Parathyroid adenoma (tissue), 2 donors: ENCODE results near the gene ZNF527.
"Not testable (repeated sequence)": the region's sequence is repeated elsewhere in the genome, so short reads cannot be mapped to it uniquely, and the experiment has no call there.

ENCODE experiments used
- H2AFZ ChIP-seq: fragments of 300-600 bp; sonication (generic); one replicate; pipeline ENCODE4 v1.7.0; 2017; ENCODE audit warnings: antibody characterized with exemption, mild to moderate bottlenecking
- H3K27ac ChIP-seq: fragments of 300-600 bp; sonication (generic); one replicate; pipeline ENCODE4 v1.7.0; 2017
- H3K27me3 ChIP-seq: fragments of 300-600 bp; sonication (generic); one replicate; pipeline ENCODE4 v1.7.0; 2017; ENCODE audit warnings: low read length; ENCODE audit not compliant: control insufficient read depth, insufficient read depth
- H3K36me3 ChIP-seq: fragments of 300-600 bp; sonication (generic); one replicate; pipeline ENCODE4 v1.7.0; 2017; ENCODE audit warnings: low read length; ENCODE audit not compliant: control insufficient read depth, insufficient read depth
- H3K4me1 ChIP-seq: fragments of 300-600 bp; sonication (generic); one replicate; pipeline ENCODE4 v1.7.0; 2017; ENCODE audit warnings: control low read depth
- H3K4me2 ChIP-seq: fragments of 300-600 bp; sonication (generic); one replicate; pipeline ENCODE4 v1.7.0; 2017; ENCODE audit warnings: low read length
- H3K4me3 ChIP-seq: fragments of 300-600 bp; sonication (generic); one replicate; pipeline ENCODE4 v1.7.0; 2017; ENCODE audit warnings: low read depth, low read length
- H3K79me2 ChIP-seq: fragments of 300-600 bp; sonication (generic); one replicate; pipeline ENCODE4 v1.7.0; 2017; ENCODE audit warnings: control low read depth
- H3K9ac ChIP-seq: fragments of 300-600 bp; sonication (generic); one replicate; pipeline ENCODE4 v1.7.0; 2017; ENCODE audit warnings: mild to moderate bottlenecking
- H3K9me3 ChIP-seq: fragments of 300-600 bp; sonication (generic); one replicate; pipeline ENCODE4 v1.7.0; 2017; ENCODE audit warnings: low read length; ENCODE audit not compliant: control insufficient read depth
- TF ChIP-seq, protein P1 (sequence below): fragments of 300-600 bp; sonication (generic); IDR thresholded peaks from one replicate; pipeline ENCODE4 v1.7.0; 2017; ENCODE audit warnings: antibody characterized with exemption, mild to moderate bottlenecking
- donor health status: primary hyperparathyroidism.

Gene ZNF527

DNA sequence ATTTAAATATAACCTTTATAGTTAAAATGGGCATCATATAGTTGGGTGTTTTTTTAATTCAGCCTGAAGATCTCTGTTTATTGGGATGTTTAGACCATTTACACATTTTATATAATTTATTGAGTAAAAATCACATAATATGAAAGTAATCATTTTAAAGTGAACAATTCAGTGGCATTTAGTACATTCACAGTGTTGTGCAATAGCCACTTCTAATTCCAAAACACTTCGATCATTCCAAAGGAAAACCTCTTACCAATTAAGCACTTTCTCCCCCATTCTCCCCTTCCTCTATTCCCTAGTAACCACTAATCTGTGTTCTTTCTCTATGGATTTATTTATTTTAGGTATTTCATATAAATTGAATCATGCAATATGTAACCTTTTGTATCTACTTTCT, 30.2 kb downstream of the ZNF527 start:
- no peak overlapping the region for H3K9ac ChIP-seq
- H2AFZ ChIP-seq = no peak overlapping the region
- H3K27me3 ChIP-seq = no peaks in the 10 kb centered on the region
- no peak overlapping the region for H3K4me3 ChIP-seq
- no peak overlapping the region for H3K27ac ChIP-seq
- H3K36me3 ChIP-seq = no peaks in the 10 kb centered on the region
- peaks cover 2% of the 10 kb centered on the region for H3K9me3 ChIP-seq
- TF ChIP-seq, protein P1, sequence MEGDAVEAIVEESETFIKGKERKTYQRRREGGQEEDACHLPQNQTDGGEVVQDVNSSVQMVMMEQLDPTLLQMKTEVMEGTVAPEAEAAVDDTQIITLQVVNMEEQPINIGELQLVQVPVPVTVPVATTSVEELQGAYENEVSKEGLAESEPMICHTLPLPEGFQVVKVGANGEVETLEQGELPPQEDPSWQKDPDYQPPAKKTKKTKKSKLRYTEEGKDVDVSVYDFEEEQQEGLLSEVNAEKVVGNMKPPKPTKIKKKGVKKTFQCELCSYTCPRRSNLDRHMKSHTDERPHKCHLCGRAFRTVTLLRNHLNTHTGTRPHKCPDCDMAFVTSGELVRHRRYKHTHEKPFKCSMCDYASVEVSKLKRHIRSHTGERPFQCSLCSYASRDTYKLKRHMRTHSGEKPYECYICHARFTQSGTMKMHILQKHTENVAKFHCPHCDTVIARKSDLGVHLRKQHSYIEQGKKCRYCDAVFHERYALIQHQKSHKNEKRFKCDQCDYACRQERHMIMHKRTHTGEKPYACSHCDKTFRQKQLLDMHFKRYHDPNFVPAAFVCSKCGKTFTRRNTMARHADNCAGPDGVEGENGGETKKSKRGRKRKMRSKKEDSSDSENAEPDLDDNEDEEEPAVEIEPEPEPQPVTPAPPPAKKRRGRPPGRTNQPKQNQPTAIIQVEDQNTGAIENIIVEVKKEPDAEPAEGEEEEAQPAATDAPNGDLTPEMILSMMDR = no peak
- H3K79me2 ChIP-seq = no peaks in the 10 kb centered on the region
- no peaks in the 10 kb centered on the region for H3K4me1 ChIP-seq
- no peak overlapping the region for H3K4me2 ChIP-seq

DNA sequence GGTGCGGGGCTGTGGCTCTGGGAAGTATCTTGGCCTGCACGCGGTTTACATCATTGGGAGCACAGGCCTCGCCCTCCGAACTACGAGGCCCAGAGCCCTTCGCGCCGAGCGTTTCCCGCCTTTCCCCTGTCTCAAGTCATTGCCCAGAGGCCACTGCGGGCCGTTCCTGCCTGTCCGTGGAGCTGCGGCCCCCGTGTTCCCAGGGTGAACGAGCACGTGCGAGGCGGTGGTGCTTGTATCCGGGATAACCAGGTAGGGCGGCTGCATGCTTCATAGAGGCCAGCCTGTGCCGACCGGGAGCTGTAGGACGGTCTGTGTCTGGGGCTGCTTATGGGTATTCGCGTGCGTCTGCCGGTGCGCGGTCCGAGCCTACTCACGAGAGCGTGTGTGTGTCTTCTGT, 32.5 kb downstream of the ZNF527 start:
- Histone ChIP-seq H3K4me3 (no peak overlapping the region), H3K79me2 (no peaks in the 10 kb centered on the region), H2AFZ (no peak overlapping the region), H3K27ac (no peak overlapping the region), H3K9ac (no peak overlapping the region), H3K4me2 (no peak overlapping the region), H3K36me3 (no peaks in the 10 kb centered on the region), H3K9me3 (peaks cover 2% of the 10 kb centered on the region), H3K27me3 (no peaks in the 10 kb centered on the region), H3K4me1 (no peaks in the 10 kb centered on the region)
- TF ChIP-seq, protein P1 = no peak

DNA sequence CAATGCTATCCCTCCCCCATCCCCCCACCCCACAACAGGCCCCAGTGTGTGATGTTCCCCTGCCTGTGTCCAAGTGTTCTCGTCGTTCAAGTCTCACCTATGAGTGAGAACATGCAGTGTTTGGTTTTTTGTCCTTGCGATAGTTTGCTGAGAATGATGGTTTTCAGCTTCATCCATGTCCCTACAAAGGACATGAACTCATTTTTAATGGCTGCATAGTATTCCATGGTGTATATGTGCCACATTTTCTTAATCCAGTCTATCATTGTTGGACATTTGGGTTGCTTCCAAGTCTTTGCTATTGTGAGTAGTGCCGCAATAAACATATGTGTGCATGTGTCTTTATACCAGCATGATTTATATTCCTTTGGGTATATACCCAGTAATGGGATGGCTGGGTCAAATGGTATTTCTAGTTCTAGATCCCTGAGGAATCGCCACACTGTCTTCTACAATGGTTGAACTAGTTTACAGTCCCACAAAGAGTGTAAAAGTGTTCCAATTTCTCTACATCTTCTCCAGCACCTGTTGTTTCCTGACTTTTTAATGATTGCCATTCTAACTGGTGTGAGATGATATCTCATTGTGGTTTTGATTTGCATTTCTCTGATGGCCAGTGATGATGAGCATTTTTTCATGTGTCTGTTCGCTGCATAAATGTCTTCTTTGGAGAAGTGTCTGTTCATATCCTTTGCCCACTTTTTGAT, 35.4 kb downstream of the ZNF527 start:
- not testable (repeated sequence) for H3K36me3 ChIP-seq, H3K4me1 ChIP-seq, H3K4me3 ChIP-seq, H3K79me2 ChIP-seq, H2AFZ ChIP-seq, H3K27ac ChIP-seq, H3K27me3 ChIP-seq, H3K9ac ChIP-seq, H3K4me2 ChIP-seq, H3K9me3 ChIP-seq

DNA sequence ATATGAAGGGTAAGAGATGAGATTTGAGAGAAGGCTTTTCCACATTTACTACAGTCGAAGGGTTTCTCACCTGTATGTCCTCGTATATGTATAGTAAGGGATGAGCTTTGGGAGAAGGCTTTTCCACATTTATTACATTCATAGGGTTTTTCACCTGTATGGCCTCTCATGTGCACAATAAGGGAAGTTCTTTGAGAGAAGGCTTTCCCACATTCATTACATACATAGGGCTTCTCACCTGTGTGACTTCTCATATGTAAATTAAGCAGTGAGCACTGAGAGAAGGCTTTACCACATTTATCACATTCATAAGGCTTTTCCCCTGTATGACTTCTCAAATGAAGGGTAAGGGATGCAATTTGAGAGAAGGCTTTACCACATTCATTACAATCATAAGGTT, 41.8 kb downstream of the ZNF527 start:
- H3K79me2 ChIP-seq = no peaks in the 10 kb centered on the region
- H3K36me3 ChIP-seq = peaks cover 20% of the 10 kb centered on the region
- H3K27me3 ChIP-seq = no peaks in the 10 kb centered on the region
- H3K27ac ChIP-seq = no peak overlapping the region
- no peak overlapping the region for H3K9ac ChIP-seq
- H3K4me2 ChIP-seq = no peak overlapping the region
- H3K4me3 ChIP-seq = no peak overlapping the region
- H2AFZ ChIP-seq = no peak overlapping the region
- no peaks in the 10 kb centered on the region for H3K4me1 ChIP-seq
- H3K9me3 ChIP-seq = peaks cover 21% of the 10 kb centered on the region
- TF ChIP-seq, protein P1 = no peak

DNA sequence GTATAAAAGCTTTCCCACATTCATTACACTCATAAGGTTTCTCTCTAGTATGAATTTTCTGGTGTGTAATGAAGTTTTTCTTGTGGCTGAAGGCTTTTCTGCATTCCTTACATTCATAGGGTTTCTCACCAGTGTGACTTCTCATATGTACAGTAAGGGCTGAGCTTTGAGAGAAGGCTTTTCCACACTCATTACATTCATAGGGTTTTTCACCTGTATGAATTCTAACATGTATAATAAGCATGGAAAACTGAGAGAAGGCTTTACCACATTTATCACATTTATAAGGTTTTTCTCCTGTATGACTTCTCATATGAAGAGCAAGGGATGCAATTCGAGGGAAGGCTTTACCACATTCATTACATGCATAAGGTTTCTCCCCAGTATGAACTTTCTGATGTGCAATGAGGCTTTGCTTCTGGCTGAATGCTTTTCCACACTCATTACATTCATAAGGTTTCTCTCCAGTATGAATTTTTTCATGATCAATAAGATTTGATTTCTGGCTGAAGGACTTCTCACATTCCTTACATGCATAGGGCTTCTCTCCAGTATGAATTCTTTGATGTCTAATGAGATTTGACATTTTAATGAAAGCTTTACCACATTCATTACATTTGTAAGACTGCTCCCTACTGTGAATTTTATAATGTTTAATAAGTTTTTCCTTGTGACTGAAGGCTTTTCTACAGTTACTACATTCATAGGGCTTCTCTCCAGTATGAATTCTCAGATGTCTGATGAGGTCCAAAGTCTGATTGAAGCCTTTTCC, 42.6 kb downstream of the ZNF527 start:
- Histone ChIP-seq H3K9ac (no peak overlapping the region), H2AFZ (no peak overlapping the region), H3K4me2 (no peak overlapping the region), H3K9me3 (peaks cover 24% of the 10 kb centered on the region), H3K27me3 (no peaks in the 10 kb centered on the region), H3K79me2 (no peaks in the 10 kb centered on the region), H3K36me3 (peaks cover 20% of the 10 kb centered on the region), H3K4me3 (no peak overlapping the region), H3K4me1 (no peaks in the 10 kb centered on the region), H3K27ac (no peak overlapping the region)
- TF ChIP-seq, protein P1 = no peak
